Smooth muscle cell (in vitro differentiated cells): Measurements from ENCODE around the gene DCDC2. TPM values are rescaled to one million over a fixed set of nuclear protein-coding genes. Genes with fewer than 3 reads are reported as not detected.

Experiments used
- DNase-seq: peaks from one replicate; lab custom pipeline; 2025; ENCODE audit not compliant: unreplicated experiment; lab: John Stamatoyannopoulos, UW
- H2AFZ ChIP-seq: fragments of 200-600 bp; sonication (generic); 2 replicates; pipeline ENCODE4 v1.6.0; 2016; ENCODE audit warnings: antibody characterized with exemption, low read depth, mild to moderate bottlenecking
- H3F3A ChIP-seq: fragments of 200-600 bp; sonication (generic); 2 replicates; pipeline ENCODE4 v1.6.0; 2017; ENCODE audit warnings: antibody characterized with exemption, low read depth
- H3K27ac ChIP-seq: fragments of 200-600 bp; sonication (generic); 2 replicates; pipeline ENCODE4 v1.5.1; 2016; ENCODE audit warnings: low read depth, mild to moderate bottlenecking
- H3K27me3 ChIP-seq: fragments of 200-600 bp; sonication (generic); 2 replicates; pipeline ENCODE4 v1.6.1; 2016; ENCODE audit warnings: low read depth, mild to moderate bottlenecking
- H3K36me3 ChIP-seq: fragments of 200-600 bp; sonication (generic); 2 replicates; pipeline ENCODE4 v1.5.1; 2016; ENCODE audit warnings: low read depth
- H3K4me1 ChIP-seq: fragments of 200-600 bp; sonication (generic); 2 replicates; pipeline ENCODE4 v1.5.1; 2016; ENCODE audit warnings: low read depth
- H3K4me2 ChIP-seq: fragments of 200-600 bp; sonication (generic); 2 replicates; pipeline ENCODE4 v1.6.0; 2016; ENCODE audit warnings: mild to moderate bottlenecking
- H3K4me3 ChIP-seq: fragments of 200-600 bp; sonication (generic); 2 replicates; pipeline ENCODE4 v1.5.1; 2016; ENCODE audit warnings: mild to moderate bottlenecking
- H3K79me2 ChIP-seq: fragments of 200-600 bp; sonication (generic); 2 replicates; pipeline ENCODE4 v1.6.0; 2016; ENCODE audit warnings: low read depth, mild to moderate bottlenecking
- H3K9ac ChIP-seq: fragments of 200-600 bp; sonication (generic); 2 replicates; pipeline ENCODE4 v1.6.0; 2016; ENCODE audit warnings: low read depth
- H3K9me3 ChIP-seq: fragments of 200-600 bp; sonication (generic); replicated peaks from 2 replicates; pipeline ENCODE4 v1.5.1; 2016; ENCODE audit warnings: low read depth
- H4K20me1 ChIP-seq: fragments of 200-600 bp; sonication (generic); 2 replicates; pipeline ENCODE4 v1.6.0; 2016; ENCODE audit warnings: low read depth
- CTCF ChIP-seq: fragments of 200-600 bp; sonication (generic); IDR thresholded peaks from 2 replicates; pipeline ENCODE4 v1.5.1; 2017; ENCODE audit warnings: borderline replicate concordance, mild to moderate bottlenecking, antibody characterized with exemption; ENCODE audit not compliant: insufficient read depth, poor library complexity, severe bottlenecking
- WGBS: methylation state at CpG from one replicate; pipeline ENCODE4 v1.1.7; 2016; ENCODE audit warnings: low lambda C conversion rate; 5-methylcytosine and 5-hydroxymethylcytosine counted together
- polyA plus RNA-seq: library from polyadenylated mRNA; unstranded; fragments of >200 nt; fragmentation: Nextera tagmentation; extraction: Ambion mirVana; gene quantifications from 2 replicates; pipeline ENCODE4 v1.2.1, GENCODE V29; 2016
- total RNA-seq: library from RNA; depleted of rRNA; stranded (reverse); fragments of >200 nt; gene quantifications from 2 replicates; pipeline ENCODE4 v1.2.3, GENCODE V29; 2014

Gene DCDC2
- total and polyA plus RNA-seq, 2 experiments from 2014 or later: not detected

- TF ChIP-seq CTCF: no peak
- no peaks in the 10 kb centered on the region for H3K9me3 ChIP-seq
- DNase-seq: no peak
- no peak overlapping the region for H2AFZ ChIP-seq
- H3K9ac ChIP-seq: no peak overlapping the region
- H3K27ac ChIP-seq: no peak overlapping the region
- H3K36me3 ChIP-seq: no peaks in the 10 kb centered on the region
- no peaks in the 10 kb centered on the region for H3K4me1 ChIP-seq
- H3K79me2 ChIP-seq: no peaks in the 10 kb centered on the region
- H3K4me2 ChIP-seq: no peak overlapping the region
- H3K4me3 ChIP-seq: no peak overlapping the region
- H4K20me1 ChIP-seq: no peaks in the 10 kb centered on the region
- WGBS: 79% methylated on average over 10 of the region's 10 CpGs
- peaks cover 10% of the 10 kb centered on the region for H3K27me3 ChIP-seq
- no peaks in the 10 kb centered on the region for H3F3A ChIP-seq
Observed at GRCh38 chr6:24183584-24183983, 174.3 kb downstream of the DCDC2 start.

- DNase-seq: no peak
- TF ChIP-seq CTCF: no peak
- H3K4me3 ChIP-seq: no peak overlapping the region
- no peaks in the 10 kb centered on the region for H3K9me3 ChIP-seq
- no peaks in the 10 kb centered on the region for H3K79me2 ChIP-seq
- no peak overlapping the region for H2AFZ ChIP-seq
- H3K9ac ChIP-seq: no peak overlapping the region
- no peaks in the 10 kb centered on the region for H3K36me3 ChIP-seq
- 88% methylated on average over 1 of the region's 1 CpG for WGBS
- no peaks in the 10 kb centered on the region for H4K20me1 ChIP-seq
- no peak overlapping the region for H3K27ac ChIP-seq
- H3K4me2 ChIP-seq: no peak overlapping the region
- no peaks in the 10 kb centered on the region for H3K4me1 ChIP-seq
- no peaks in the 10 kb centered on the region for H3F3A ChIP-seq
- peaks cover 14% of the 10 kb centered on the region for H3K27me3 ChIP-seq
Observed at GRCh38 chr6:24157886-24158285, 200.0 kb downstream of the DCDC2 start.

- H3K79me2 ChIP-seq: no peaks in the 10 kb centered on the region
- DNase-seq: no peak
- TF ChIP-seq CTCF: no peak
- no peak overlapping the region for H3K9ac ChIP-seq
- no peaks in the 10 kb centered on the region for H4K20me1 ChIP-seq
- H3K9me3 ChIP-seq: no peaks in the 10 kb centered on the region
- H3K36me3 ChIP-seq: no peaks in the 10 kb centered on the region
- H2AFZ ChIP-seq: no peak overlapping the region
- peaks cover 14% of the 10 kb centered on the region for H3K27me3 ChIP-seq
- H3K4me1 ChIP-seq: no peaks in the 10 kb centered on the region
- H3K4me2 ChIP-seq: no peak overlapping the region
- no peaks in the 10 kb centered on the region for H3F3A ChIP-seq
- no peak overlapping the region for H3K27ac ChIP-seq
- no peak overlapping the region for H3K4me3 ChIP-seq
Observed at GRCh38 chr6:24154121-24154520, 203.7 kb downstream of the DCDC2 start.

GRCh38 chr6:24152014-24152413, 205.8 kb downstream of the DCDC2 start:
- Histone ChIP-seq H3K9me3 (no peaks in the 10 kb centered on the region), H2AFZ (no peak overlapping the region), H4K20me1 (no peaks in the 10 kb centered on the region), H3K4me1 (no peaks in the 10 kb centered on the region), H3K79me2 (no peaks in the 10 kb centered on the region), H3K27me3 (peaks cover 3% of the 10 kb centered on the region), H3F3A (no peaks in the 10 kb centered on the region), H3K27ac (no peak overlapping the region), H3K36me3 (no peaks in the 10 kb centered on the region), H3K4me3 (no peak overlapping the region), H3K9ac (no peak overlapping the region), H3K4me2 (no peak overlapping the region)
- 86% methylated on average over 1 of the region's 1 CpG for WGBS
- DNase-seq: no peak
- TF ChIP-seq CTCF: no peak
